ENCODE data around the gene TMEM150A. TPM values are rescaled to one million over a fixed set of nuclear protein-coding genes. Genes with fewer than 3 reads are reported as not detected.
A peak's percentile ranks its signal among the peaks of the same experiment; 100 is the strongest.

Gene TMEM150A
- total and polyA plus RNA-seq, 2 of the 4 experiments (the other 2 are of a cell fraction): 4.8 to 16.3 TPM

DNA sequence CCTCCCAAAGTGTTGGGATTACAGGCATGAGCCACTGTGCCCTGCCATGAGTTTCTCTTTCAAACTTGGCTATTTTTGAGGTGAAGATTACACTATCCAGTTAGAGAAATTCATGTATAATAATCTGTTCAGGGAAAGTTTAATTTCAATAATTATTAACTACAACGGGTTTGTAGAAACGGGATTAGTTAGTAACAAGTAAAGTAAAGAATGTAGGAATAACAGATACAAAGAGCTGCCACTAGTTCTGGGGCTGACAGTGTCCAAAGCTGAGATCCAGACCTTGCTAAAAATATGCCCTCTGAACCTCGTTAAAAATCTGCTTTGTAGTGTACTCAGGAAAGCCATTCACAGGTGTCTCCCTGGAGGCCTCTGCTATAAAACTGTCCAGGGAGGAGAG lies 48.6 kb upstream of the TMEM150A start:
- Histone ChIP-seq H3K9me3 (ENCODE audit: control insufficient read depth, insufficient read depth, low read length) (no peaks in the 10 kb centered on the region), H3K4me1 (ENCODE audit: control insufficient read depth, insufficient read depth, low read length) (peaks cover 31% of the 10 kb centered on the region), H2BK120ac (ENCODE audit: low read depth, low read length) (peak overlapping the region; percentile 35; the same call in 1 of the 2 replicates), H3K9ac (ENCODE audit: low read depth, low read length) (no peak overlapping the region), H3K14ac (replicated peaks; ENCODE audit: low read depth, low read length) (no peak overlapping the region), H2BK5ac (ENCODE audit: low read depth, low read length, poor library complexity, severe bottlenecking) (no peak overlapping the region), H3K4me2 (ENCODE audit: low read depth, low read length) (no peak overlapping the region), H2AK5ac (ENCODE audit: low read depth, low read length) (peak overlapping the region; percentile 48; the same call in 1 of the 2 replicates), H3K27me3 (ENCODE audit: control insufficient read depth, insufficient read depth, low read length) (no peaks in the 10 kb centered on the region), H2BK15ac (ENCODE audit: low read depth, low read length) (peak overlapping the region; percentile 96; the same call in 1 of the 3 replicates), H4K5ac (ENCODE audit: low read depth, low read length) (no peak overlapping the region), H3K36me3 (ENCODE audit: control insufficient read depth, insufficient read depth, low read length) (peaks cover 33% of the 10 kb centered on the region), H3K9me1 (ENCODE audit: insufficient read depth, low read length) (peaks cover 26% of the 10 kb centered on the region), H3K27ac (ENCODE audit: insufficient read depth, low read length) (peak overlapping the region; percentile 93; the same call in 1 of the 2 replicates), H4K8ac (ENCODE audit: low read depth in 2 of 2, low read length in 2 of 2) (no peak overlapping the region; a peak in 1 of 4 replicates), H3K18ac (ENCODE audit: low read depth, low read length) (no peak overlapping the region; the same call in 1 of the 2 replicates), H2AK9ac (replicated peaks; ENCODE audit: low read depth, low read length, poor library complexity) (no peak overlapping the region), H4K91ac (ENCODE audit: insufficient read depth, low read depth, low read length) (peak overlapping the region; percentile 35; the same call in 1 of the 2 replicates), H2BK20ac (ENCODE audit: low read depth, low read length) (no peak overlapping the region), H3K56ac (ENCODE audit: extremely low read depth, insufficient read depth, low read length) (no peak overlapping the region), H4K20me1 (ENCODE audit: insufficient read depth, low read length) (peaks cover 14% of the 10 kb centered on the region), H3K4ac (ENCODE audit: low read depth, low read length) (peak overlapping the region; percentile 95; the same call in 1 of the 2 replicates), H3K79me1 (ENCODE audit: low read depth in 1 of 2, low read length in 2 of 2) (peaks cover 8 to 19% of the 10 kb centered on the region in 2 experiments; a peak in 3 of 4 replicates), H2AFZ (replicated peaks; ENCODE audit: low read length, poor library complexity) (no peak overlapping the region), H3K23ac (ENCODE audit: low read depth, low read length) (no peak overlapping the region), H3K4me3 (ENCODE audit: insufficient read depth, low read depth, low read length) (no peak overlapping the region)
- 67% methylated on average over 1 of the region's 3 CpGs; no CpG with 5 or more reads in 1 of the 2 experiments for WGBS, 2 experiments (ENCODE audit: extremely low coverage in 2 of 2, insufficient read length in 1 of 2)
- intact Hi-C loops (cut with micrococcal nuclease): no loop called here
- in situ Hi-C loops (cut with MboI; ENCODE audit: low sequenced_read_pairs): no loop called here
- ATAC-seq (ENCODE audit: low read depth) (no peak), DNase-seq (no peak)
- POLR2A ChIA-PET (ENCODE audit: unreplicated experiment): no interaction called here
- CTCF ChIA-PET: no interaction called here
- BruUV-seq (replicated peaks): no TSS peak
- TF ChIP-seq POLR2A (IDR thresholded peaks at IDR 0.05; ENCODE audit: low read depth, low read length) (no peak), CEBPB (IDR thresholded peaks at IDR 0.05; ENCODE audit: low read depth, low read length) (no peak), RCOR1 (IDR thresholded peaks at IDR 0.05; ENCODE audit: insufficient replicate concordance, low read length) (no peak), BHLHE40 (IDR thresholded peaks at IDR 0.05; ENCODE audit: low read depth, low read length) (no peak), SMC3 (IDR thresholded peaks at IDR 0.05; ENCODE audit: low read depth, low read length) (no peak), MAZ (IDR thresholded peaks at IDR 0.05; ENCODE audit: borderline replicate concordance, low read depth, low read length) (no peak), RFX5 (IDR thresholded peaks at IDR 0.05; ENCODE audit: low read depth, low read length) (no peak), MAFK (IDR thresholded peaks at IDR 0.05; ENCODE audit: low read depth, low read length) (no peak)
- TF ChIP-seq, protein P1, sequence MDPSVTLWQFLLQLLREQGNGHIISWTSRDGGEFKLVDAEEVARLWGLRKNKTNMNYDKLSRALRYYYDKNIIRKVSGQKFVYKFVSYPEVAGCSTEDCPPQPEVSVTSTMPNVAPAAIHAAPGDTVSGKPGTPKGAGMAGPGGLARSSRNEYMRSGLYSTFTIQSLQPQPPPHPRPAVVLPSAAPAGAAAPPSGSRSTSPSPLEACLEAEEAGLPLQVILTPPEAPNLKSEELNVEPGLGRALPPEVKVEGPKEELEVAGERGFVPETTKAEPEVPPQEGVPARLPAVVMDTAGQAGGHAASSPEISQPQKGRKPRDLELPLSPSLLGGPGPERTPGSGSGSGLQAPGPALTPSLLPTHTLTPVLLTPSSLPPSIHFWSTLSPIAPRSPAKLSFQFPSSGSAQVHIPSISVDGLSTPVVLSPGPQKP (IDR thresholded peaks at IDR 0.05; ENCODE audit: borderline replicate concordance, low read depth, low read length): no peak
- dilution Hi-C loops (cut with HindIII; ENCODE audit: low sequenced_read_pairs, unreplicated experiment): no loop called here

Measured in IMR-90 (cell line).